ENCODE measurements around the gene DPYD. TPM values are rescaled to one million over a fixed set of nuclear protein-coding genes. Genes with fewer than 3 reads are reported as not detected.

The DPYD gene
- total RNA-seq, 1 donor = 81.4 TPM

DNA sequence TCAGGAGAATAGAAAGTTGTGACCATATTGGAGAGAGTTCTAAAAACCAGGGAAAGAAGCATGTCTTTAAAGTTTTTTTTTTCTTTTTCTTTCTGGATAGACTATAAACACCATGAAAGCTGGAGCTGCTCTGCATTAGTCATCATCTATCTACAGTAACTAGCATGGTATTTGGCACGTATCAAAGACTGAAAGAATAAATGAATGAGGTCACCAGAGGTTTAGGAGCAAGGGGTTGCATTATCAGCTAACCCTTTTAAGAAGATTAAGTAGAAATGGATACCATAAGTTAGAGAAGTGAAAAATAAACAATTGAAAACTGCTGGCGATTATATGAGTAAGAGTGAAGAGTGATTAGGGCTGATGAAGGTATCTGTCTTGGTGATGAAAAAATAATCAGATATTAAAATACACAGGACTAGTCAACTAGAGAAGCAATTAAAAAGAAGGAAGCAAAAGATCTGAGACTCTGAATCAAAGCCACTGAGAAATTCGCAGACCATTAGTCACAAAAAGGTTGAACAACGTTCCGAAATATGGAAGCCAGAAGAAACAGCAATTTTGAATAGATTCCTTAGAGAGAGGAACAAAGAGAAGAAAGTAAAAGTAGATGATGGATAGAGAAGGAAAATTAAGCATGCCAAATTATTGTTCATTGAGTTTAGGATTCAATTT, 536.4 kb downstream of the DPYD start:
- no peaks in the 10 kb centered on the region for H3K27me3 ChIP-seq (ENCODE audit: insufficient read depth, low read length)
- no peaks in the 10 kb centered on the region for H3K36me3 ChIP-seq (ENCODE audit: insufficient read depth, low read length)
- peaks cover 15% of the 10 kb centered on the region for H3K4me1 ChIP-seq (ENCODE audit: insufficient read depth, low read length)
- no peaks in the 10 kb centered on the region for H3K79me2 ChIP-seq (ENCODE audit: insufficient read depth, low read length)
- H3K27ac ChIP-seq (ENCODE audit: low read depth, low read length) = peak overlapping the region; percentile 51
- DNase-seq (ENCODE audit: insufficient read length, low spot score, missing footprints) = no peak
- H4K20me1 ChIP-seq (ENCODE audit: insufficient read depth, low read length) = no peaks in the 10 kb centered on the region
- H2AFZ ChIP-seq (ENCODE audit: low read length) = no peak overlapping the region
- H3K4me2 ChIP-seq (ENCODE audit: insufficient read depth, low read length) = peak overlapping the region; percentile 38
- TF ChIP-seq, protein P1, sequence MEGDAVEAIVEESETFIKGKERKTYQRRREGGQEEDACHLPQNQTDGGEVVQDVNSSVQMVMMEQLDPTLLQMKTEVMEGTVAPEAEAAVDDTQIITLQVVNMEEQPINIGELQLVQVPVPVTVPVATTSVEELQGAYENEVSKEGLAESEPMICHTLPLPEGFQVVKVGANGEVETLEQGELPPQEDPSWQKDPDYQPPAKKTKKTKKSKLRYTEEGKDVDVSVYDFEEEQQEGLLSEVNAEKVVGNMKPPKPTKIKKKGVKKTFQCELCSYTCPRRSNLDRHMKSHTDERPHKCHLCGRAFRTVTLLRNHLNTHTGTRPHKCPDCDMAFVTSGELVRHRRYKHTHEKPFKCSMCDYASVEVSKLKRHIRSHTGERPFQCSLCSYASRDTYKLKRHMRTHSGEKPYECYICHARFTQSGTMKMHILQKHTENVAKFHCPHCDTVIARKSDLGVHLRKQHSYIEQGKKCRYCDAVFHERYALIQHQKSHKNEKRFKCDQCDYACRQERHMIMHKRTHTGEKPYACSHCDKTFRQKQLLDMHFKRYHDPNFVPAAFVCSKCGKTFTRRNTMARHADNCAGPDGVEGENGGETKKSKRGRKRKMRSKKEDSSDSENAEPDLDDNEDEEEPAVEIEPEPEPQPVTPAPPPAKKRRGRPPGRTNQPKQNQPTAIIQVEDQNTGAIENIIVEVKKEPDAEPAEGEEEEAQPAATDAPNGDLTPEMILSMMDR (IDR thresholded peaks at IDR 0.05; ENCODE audit: extremely low read depth, low read depth, low read length) = no peak
- no peaks in the 10 kb centered on the region for H3K9me3 ChIP-seq (ENCODE audit: low read depth, low read length)
- H3K4me3 ChIP-seq (ENCODE audit: insufficient read depth, low read length) = no peak overlapping the region

DNA sequence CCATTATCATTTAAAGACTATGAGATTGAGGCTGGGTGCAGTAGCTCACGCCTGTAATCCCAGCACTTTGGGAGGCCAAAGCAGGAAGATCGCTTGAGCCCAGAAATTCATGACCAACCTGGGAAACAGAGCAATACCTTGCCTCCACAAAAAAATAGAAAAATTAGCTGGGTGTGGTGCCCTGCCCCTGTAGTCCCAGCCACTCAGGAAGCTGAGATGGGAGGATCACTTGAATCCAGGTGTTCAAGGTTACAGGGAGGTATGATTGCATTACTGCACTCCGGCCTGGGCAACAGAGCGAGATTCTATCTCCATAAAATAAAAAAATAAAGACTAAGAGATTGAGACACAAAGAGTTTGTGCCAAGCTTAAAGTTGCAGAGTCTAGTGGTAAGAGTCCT, 537.0 kb downstream of the DPYD start:
- TF ChIP-seq, protein P1 (IDR thresholded peaks at IDR 0.05; ENCODE audit: extremely low read depth, low read depth, low read length) = no peak
- Histone ChIP-seq H3K4me3 (ENCODE audit: insufficient read depth, low read length) (no peak overlapping the region), H2AFZ (ENCODE audit: low read length) (no peak overlapping the region), H3K4me2 (ENCODE audit: insufficient read depth, low read length) (peak overlapping the region; percentile 38), H3K4me1 (ENCODE audit: insufficient read depth, low read length) (peaks cover 20% of the 10 kb centered on the region), H3K79me2 (ENCODE audit: insufficient read depth, low read length) (no peaks in the 10 kb centered on the region), H3K27ac (ENCODE audit: low read depth, low read length) (peak overlapping the region; percentile 51), H3K36me3 (ENCODE audit: insufficient read depth, low read length) (no peaks in the 10 kb centered on the region), H3K27me3 (ENCODE audit: insufficient read depth, low read length) (no peaks in the 10 kb centered on the region), H3K9me3 (ENCODE audit: low read depth, low read length) (no peaks in the 10 kb centered on the region), H4K20me1 (ENCODE audit: insufficient read depth, low read length) (no peaks in the 10 kb centered on the region)
- DNase-seq (ENCODE audit: insufficient read length, low spot score, missing footprints) = no peak

DNA sequence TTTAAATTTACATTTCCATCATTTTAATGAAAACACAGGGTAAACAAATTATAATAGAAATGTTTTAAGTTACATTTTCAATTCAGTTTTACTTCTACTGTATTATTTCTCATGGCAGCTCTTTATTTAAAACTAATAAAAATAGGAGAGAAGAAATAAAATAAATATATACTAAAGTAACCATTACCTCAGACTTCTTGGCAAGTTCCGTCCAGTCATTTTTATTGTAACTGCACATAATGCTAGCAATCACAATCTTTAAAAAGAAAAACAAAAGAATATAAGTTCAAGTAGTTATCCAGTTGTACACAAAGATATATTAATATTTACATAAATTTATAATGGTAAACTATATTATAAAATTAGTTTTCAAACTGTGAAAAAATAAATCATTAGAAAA, 538.6 kb downstream of the DPYD start:
- Histone ChIP-seq H3K36me3 (ENCODE audit: insufficient read depth, low read length) (no peaks in the 10 kb centered on the region), H3K79me2 (ENCODE audit: insufficient read depth, low read length) (no peaks in the 10 kb centered on the region), H3K4me3 (ENCODE audit: insufficient read depth, low read length) (no peak overlapping the region), H3K9me3 (ENCODE audit: low read depth, low read length) (no peaks in the 10 kb centered on the region), H3K27ac (ENCODE audit: low read depth, low read length) (no peak overlapping the region), H3K4me1 (ENCODE audit: insufficient read depth, low read length) (peaks cover 20% of the 10 kb centered on the region), H2AFZ (ENCODE audit: low read length) (no peak overlapping the region), H3K27me3 (ENCODE audit: insufficient read depth, low read length) (no peaks in the 10 kb centered on the region), H4K20me1 (ENCODE audit: insufficient read depth, low read length) (no peaks in the 10 kb centered on the region), H3K4me2 (ENCODE audit: insufficient read depth, low read length) (no peak overlapping the region)
- TF ChIP-seq, protein P1 (IDR thresholded peaks at IDR 0.05; ENCODE audit: extremely low read depth, low read depth, low read length) = no peak
- DNase-seq (ENCODE audit: insufficient read length, low spot score, missing footprints) = no peak

DNA sequence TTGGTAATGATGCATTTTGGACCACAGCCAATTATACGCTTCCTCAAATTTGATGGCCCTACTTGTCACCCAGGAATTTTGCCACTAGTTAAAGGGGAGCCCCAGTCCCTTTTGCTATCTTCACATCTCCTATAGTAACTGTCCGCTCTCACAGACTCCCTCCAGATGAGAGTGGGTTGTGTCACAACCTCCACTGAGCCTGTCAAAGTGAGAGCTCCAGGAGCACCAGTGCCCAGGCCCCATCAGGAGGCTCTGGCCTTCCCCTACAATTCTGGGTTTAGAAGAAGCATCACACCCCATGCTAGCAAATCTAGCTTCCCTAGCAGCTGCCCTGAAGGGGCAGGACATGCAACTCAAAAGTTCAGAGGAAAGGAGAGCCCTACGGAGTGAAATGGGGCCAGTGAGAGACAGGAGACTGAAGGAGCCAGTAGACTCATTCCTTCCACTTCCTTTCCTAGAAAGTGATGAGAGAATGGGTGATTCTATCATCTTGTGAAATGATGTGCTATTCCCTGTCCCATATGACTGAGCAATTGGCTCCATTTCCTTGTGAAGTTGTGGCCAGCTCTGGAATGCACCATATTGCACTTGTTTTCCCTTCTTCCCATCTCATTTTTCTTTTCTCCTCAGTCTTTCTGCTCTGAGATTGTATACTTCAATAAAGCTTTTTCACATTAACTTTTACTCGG, 541.3 kb downstream of the DPYD start:
- H3K9me3 ChIP-seq (ENCODE audit: low read depth, low read length) = no peaks in the 10 kb centered on the region
- DNase-seq (ENCODE audit: insufficient read length, low spot score, missing footprints) = peak; percentile 58
- no peaks in the 10 kb centered on the region for H3K79me2 ChIP-seq (ENCODE audit: insufficient read depth, low read length)
- H4K20me1 ChIP-seq (ENCODE audit: insufficient read depth, low read length) = no peaks in the 10 kb centered on the region
- H3K27ac ChIP-seq (ENCODE audit: low read depth, low read length) = peak overlapping the region; percentile 14
- no peak overlapping the region for H3K4me2 ChIP-seq (ENCODE audit: insufficient read depth, low read length)
- TF ChIP-seq, protein P1 (IDR thresholded peaks at IDR 0.05; ENCODE audit: extremely low read depth, low read depth, low read length) = no peak
- H3K36me3 ChIP-seq (ENCODE audit: insufficient read depth, low read length) = no peaks in the 10 kb centered on the region
- no peaks in the 10 kb centered on the region for H3K27me3 ChIP-seq (ENCODE audit: insufficient read depth, low read length)
- H3K4me3 ChIP-seq (ENCODE audit: insufficient read depth, low read length) = no peak overlapping the region
- peaks cover 18% of the 10 kb centered on the region for H3K4me1 ChIP-seq (ENCODE audit: insufficient read depth, low read length)
- no peak overlapping the region for H2AFZ ChIP-seq (ENCODE audit: low read length)
